Activated CD4-positive, CD25-positive, alpha-beta regulatory T cell treated with anti-CD3 and anti-CD28 coated beads, Interleukin-2, amount 50 U/mL, for 24 hours (primary cell): Measurements from ENCODE around the gene STXBP4.
"Not testable (repeated sequence)": the region's sequence is repeated elsewhere in the genome, so short reads cannot be mapped to it uniquely, and the experiment has no call there.

Experiments used
- ATAC-seq, 2 donors: fragments of 150-1000 bp; cut with Tn5 transposase; one replicate each; pipeline ENCODE4 v1.10.0; 2021; ENCODE audit warnings: mild to moderate bottlenecking in 1 of 2, moderate library complexity in 1 of 2

STXBP4 gene

DNA sequence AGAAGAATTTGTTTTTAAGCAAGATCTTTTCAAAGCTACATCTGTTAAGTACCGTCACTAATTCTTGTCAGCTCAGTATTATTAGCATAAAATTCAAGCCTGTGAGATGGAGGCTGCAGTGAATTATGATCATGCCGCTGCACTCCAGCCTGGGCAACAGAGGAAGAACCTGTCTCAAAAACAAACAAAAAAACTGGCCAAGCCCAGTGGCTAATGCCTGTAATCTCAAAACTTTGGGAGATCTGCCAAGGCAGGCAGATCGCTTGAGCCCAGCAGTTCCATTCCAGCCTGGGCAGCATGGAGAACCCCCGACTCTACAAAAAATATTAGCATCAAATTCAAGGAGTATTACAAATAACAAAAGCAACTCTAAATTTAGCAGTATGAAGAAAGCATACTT lies 88.0 kb downstream of the STXBP4 start:
- ATAC-seq = no peak

DNA sequence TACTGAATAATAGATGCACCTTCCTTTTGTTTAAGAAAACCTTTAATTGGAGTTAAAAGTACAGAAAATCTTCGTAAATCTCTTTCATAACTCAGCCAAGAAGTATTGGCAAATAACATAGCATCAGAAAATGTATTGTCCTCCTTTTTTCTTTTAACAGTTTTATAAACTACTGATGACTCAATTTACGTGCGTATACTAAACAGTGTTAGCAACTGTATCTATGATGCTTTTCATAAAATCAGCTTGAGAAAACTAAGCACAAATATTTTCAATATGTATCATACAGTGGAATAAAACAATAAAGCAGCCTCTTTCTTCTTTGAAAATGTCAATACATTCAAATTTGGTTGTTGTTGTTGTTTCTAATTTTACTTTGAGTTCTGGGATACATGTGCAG lies 88.6 kb downstream of the STXBP4 start:
- no peak for ATAC-seq

DNA sequence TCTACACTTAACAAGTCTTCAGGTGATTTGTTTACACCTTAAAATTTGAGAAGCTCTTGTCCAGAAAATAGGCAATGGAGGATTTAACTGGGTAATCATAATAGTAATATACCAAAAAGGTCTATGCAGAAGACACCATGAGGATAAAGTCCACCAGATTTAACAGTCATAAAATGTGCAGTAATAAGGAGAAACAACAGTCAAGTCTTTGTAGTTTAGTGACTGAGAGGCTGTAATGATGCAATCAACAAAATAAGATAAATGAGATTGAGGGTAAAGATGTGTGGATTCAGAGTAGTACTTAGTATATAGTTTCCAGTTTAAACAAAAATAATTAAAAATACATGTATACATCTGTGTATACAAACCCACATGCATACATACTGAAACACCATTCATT lies 91.2 kb downstream of the STXBP4 start:
- ATAC-seq = no peak

DNA sequence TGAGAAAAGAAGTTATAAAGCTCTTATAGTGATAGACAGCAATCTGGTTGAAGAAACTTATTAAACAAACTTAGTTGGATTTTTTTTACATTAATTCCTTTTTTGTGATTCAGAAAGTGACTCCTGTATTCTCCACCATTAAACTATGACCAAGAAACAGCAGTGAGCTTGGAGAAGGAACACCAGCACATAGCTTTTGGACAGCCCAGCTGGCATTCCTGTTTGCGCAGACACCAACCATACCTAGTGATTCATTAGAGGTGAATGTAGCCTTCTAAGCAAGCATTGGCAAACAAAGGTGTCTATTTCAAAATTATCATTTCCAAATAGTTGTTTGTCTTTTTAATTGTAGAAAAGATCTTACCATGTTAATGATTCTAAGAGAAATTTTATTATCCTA lies 94.4 kb downstream of the STXBP4 start:
- ATAC-seq = no peak

DNA sequence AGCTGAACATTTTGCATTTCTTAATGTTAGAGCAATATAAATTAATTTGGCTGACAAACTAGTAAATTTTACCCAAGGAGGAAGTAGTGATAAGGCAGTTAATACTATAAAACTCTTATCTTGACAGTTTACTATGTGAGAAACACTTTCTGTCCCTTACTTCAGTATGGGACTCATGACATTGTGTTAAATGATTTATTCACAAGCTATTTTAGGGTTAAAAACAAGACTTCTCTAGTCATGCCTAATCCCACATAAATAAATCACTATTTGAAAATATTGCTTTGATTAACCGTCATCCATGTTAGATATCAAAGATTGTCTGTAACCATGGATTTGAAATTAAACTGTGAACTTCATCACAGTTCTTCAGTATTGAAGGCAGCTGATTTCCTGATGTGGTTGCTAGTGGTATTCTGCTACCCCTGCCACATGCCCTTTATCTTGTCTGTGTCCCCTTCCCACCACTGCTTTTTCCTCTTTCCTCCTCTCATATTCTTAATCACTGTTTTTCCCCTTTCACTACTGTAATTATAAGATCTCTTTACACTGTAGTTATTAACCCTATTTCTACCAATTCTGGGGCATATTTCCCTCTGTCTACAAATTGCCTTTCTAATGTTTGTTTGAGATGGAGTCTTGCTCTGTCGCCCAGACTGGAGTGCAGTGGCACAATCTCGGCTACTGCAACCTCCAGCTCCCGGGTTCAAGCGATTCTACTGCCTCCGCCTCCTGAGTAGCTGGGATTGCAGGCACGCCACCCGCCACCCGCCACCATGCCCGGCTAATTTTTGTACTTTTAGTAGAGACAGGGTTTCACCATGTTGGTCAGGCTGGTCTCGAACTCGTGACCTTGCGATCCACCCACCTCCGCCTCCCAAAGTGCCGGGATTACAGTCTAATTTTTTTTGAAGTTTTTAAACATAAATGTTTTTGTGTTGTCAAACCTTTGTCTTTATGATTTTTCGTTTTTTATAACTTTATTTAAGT lies 95.6 kb downstream of the STXBP4 start:
- ATAC-seq = no peak

DNA sequence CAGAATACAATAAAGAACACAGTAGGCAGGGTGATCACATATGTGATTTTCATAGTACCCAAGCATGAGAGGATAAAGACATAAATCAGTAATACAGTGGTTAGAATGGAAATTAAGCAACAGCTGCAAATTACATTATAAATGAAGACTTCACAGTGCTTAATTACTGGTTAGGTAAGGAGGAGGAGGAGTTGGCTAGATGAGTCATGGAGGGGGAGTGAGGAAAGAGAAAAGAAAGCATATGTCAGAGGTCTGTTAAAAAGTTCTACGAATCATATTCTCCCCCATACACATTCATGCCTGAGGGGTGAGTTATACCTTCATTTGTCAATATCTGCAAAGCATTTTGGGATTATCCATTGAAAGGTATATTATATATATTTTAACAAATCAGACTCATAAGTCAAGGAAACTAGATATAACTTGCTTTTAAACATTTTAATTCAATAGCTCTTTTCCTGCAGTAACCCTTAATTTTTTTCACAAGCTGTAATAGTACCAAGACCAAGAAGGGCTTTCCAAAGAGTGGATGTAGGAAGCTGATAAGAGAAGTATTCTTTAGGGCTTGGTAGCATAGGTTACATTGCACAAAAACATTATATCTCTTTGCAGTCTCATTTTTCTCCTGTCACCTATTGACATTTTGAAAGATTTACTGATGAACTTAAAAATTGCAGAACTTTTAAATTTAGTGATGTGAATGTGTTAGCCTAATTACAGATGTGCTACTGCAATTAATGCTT lies 99.3 kb downstream of the STXBP4 start:
- ATAC-seq = peak; percentile 78 to 91

DNA sequence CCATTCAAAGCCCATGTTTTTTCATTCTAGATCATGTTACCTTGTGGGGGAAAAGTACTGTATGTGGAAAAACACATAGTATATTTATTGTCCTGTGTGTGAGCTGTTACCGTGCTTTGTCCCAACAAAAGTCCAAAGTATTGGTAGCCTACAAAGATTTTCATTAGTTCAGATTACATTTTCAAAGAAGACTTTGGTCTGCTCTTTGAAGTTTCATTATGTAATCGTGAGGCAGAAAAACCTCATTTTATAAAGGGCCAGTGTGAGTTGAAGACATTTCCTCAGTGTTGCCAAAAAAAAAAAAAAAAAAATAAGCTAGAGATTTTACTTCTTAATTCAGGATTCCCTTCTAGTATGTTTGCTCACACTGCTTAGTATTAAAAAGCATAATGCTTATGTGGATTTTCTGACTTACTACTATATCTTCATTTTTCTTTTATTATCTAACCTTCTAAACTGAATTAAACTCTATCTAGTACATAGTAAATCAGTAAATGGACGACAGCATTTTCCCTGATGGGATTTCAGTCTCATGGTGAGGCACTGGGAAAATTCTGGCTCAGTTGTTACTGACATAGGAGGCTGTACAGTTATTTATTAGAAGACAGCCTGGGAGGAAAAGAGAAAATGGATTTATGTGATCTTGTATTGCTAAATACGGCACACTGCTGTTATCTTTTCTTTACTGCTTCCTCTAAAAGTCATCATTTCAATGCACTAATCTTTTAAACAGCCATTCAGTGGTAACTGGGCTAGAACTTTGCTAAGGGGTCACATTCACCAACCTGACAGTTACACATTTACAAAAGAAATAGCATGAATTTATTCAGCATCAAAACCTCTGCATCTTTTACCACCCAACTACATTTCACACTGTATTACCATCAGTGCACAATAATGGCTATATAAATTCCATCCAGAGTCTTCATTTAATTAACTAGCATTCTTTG lies 100.6 kb downstream of the STXBP4 start:
- no peak for ATAC-seq

DNA sequence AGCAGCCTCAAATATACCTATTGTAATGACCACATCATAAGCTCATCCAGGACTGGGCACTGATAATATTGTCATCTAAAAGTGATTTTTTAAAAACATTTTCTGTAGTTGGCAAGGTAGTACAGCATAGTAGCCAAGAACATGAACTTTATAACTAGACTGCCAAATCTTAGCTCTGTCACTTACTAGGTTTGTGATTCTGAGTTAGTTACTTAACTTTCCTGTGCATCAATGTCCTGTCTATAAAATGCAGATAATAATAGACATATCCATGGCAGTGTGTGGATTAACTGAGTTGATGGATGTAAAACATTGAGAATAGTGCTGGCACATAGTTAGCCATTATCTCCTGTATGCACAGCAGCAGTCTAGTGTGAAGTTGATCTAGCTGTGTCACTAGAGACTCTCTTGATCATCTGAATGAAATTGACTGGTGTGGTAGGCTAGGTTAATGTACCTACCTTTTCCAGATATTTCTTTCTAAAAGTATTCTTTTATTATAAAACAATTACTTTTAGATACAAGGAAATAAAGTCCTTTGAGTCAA lies 101.5 kb downstream of the STXBP4 start:
- no peak for ATAC-seq

DNA sequence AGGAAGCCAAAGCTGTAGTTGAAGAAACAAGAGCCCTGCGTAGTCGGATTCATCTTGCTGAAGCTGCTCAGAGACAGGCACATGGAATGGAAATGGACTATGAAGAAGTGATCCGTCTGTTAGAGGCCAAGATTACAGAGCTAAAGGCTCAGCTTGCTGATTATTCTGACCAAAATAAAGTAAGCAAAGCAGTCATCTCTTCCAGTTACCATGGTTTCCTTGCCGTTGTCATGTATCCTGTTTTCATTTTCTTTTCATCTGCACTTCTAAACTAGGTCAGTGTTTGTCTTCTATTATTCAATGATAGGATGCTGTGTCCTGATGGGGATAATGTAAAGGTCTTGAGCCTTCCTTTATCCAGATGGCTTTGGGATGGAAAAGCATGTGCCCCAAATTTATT lies 104.3 kb downstream of the STXBP4 start:
- peak; percentile 38 to 77 for ATAC-seq

DNA sequence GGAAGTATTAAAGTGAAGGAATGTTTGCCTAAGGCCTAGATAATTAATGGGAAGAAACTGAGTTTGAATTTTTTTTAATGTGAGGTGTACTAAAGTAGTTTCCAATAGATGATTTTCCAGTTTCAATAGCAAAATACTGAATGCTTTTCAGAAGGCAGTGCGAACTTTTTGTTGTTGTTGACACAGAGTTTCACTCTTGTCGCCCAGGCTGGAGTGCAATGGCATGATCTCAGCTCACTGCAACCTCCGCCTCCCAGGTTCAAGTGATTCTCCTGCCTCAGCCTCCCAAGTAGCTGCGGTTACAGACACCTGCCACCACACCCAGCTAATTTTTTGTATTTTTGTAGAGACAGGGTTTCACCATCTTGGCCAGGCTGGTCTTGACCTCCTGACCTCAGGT lies 104.9 kb downstream of the STXBP4 start:
- not testable (repeated sequence) for ATAC-seq

DNA sequence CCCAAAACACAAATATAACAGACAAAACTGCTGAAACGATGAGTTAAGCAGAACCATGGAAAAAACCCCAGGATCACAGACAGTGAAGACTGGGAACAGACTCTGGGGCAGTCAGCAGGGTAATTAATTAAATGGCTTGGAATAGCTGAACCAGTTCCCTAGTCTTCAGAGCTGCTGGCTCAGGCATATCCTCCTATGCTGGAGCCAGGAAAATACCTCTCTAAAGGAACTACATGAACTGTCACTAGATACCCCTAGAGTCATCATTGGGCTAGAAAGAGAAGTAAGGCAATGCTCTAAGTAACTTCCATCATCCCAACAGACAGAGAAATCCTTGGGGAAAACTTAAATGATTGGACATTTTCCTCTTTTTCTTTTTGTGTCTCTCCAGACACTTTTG lies 113.0 kb downstream of the STXBP4 start:
- no peak for ATAC-seq

DNA sequence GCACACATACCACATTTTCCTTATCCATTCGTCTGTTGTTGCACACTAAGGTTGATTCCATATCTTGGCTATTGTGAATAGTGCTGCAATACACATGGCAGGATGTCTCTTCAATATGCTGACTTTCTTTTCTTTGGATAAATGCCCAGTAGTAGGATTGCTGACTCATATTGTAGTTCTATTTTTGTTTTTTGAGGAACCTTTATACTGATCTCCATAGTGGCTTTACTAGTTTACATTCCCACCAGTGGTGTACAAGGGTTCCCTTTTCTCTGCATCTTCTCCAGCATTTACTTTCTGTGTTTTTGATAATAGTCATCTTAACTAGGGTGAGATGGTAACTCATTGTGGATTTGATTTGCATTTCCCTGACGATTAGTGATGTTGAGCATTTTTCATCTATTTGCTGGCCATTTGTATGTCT lies 118.1 kb downstream of the STXBP4 start:
- no peak for ATAC-seq

DNA sequence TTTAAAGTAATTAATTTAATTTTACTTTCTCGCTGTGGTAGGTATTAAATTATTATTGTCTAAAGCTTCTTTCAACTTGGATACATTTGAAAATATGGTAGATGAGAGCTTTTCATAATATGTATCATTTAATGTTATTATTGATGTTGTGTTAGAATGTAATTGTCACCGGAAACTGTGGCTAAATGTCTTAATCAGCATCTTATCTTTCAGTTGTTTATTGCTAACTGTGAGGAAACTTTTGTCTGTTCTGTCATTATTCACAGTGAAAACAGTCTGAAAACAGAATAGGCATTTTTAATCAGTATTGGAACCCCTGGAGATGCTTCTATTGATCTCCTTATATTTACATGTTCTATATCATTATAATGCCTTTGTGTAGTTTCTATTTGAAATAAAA lies 120.7 kb downstream of the STXBP4 start:
- peak in 1 of 2 donors; percentile 5 for ATAC-seq

DNA sequence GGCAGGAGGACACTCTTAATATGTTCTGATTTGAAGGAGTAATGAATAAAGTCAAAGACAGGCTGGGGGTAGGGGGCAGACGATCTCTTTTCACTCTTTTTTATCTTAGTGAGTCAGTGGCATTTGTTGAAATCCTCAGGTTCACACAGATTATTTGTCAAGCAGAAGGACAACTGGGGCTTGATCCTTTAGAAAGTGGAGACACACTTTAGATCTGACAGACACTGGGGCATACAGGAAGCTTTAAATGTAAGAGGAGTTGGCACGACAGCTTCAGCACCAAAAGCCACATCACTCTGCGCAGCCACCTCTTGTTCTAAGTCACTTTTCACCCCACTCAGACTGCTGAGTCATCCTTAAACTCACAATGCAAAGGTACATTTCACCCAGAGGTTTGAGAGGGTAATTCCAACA lies 121.5 kb downstream of the STXBP4 start:
- ATAC-seq = peak; percentile 93 to 97

DNA sequence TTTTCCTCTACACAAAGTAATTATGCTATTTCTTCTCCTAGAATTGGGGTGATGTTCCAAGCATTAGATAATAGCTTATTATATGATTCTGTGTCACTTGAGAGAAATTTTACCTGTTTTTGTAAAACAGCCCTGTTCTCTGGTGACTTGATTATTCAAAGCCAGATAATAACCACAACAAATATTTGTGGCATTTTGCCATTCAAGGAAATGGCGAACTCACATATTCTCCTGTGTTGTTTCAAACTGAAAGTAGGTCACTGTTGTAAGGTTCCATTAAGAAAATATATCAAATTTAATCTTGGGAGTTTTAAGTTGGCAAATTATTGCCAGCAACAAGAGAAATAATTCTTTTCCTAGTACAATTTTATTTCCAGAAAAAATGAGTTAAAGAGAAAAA lies 124.8 kb downstream of the STXBP4 start:
- no peak for ATAC-seq

DNA sequence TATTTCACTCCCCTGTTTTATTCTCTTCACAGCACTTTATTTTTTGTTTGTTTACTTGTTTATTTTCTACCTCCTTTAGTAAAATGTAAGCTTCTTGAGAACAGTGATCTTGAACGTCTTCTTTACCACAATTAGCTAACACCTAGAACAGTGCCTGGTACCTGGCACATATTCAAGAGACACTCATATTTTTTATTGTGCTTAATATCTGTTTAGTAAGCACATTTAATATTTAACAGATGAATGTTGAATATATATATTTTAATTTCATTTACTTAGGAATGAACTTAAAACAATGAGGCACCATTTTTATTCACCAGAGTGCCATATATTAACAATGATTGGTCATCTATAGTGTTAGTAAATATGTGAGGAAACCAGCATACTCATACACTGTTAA lies 130.2 kb downstream of the STXBP4 start:
- no peak for ATAC-seq

DNA sequence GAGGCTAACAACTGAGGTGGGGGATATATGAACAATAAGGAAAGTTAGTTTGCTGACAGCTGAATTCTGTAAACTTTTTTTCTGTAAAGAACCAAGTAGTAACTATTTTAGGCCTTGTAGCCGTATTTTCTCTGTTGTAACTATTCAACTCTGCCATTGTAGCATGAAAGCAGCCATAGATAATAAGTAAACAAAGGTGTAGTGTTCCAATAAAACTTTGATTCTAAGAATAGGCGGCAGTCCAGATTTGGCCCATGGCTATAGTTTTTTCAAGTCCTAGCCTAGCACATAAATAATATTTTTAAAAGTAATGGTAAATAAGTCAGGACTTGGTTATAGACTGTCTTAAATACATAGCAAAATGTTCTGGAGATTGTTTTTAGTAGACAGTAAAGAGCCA lies 142.0 kb downstream of the STXBP4 start:
- no peak for ATAC-seq

DNA sequence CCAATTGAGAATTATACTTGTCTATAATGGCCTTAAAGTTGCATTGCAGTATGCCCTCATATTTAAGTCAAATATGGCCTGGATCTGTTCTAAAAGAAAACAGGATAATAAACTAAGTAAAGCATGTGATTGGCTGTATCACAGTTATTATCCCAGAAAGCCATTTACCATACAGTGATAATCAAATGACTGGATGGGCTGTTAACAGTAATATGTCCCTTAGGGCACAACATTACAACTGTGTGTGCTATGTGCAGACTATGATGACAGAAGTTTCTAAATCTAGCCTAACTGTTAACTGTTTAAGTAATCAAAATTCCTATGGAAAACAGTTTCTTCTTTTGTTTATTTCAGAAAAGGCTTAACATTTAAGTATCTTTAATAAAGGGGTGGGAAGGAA lies 145.7 kb downstream of the STXBP4 start:
- ATAC-seq = no peak

DNA sequence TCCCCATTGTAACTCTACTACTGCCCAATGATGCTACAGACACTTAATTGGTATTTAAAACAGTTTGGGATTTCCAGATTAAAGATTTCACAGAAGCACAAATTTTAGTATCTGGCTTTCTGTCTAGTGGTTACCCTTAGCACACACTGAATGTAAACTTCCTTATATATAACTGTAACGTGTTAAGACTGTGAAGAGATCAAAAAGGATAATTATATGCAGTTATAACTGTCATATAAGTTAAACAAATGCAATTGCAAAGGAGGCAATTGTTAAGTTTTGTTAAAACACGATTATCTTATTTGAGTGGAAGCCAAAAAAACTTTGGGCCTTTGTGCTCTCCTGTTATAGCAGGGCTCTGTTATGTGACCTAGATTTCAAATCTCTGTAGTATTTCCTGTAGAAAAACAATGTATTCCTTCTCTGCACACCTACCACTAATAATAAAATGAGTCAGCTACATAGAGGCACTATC lies 147.9 kb downstream of the STXBP4 start:
- peak; percentile 38 to 58 for ATAC-seq

DNA sequence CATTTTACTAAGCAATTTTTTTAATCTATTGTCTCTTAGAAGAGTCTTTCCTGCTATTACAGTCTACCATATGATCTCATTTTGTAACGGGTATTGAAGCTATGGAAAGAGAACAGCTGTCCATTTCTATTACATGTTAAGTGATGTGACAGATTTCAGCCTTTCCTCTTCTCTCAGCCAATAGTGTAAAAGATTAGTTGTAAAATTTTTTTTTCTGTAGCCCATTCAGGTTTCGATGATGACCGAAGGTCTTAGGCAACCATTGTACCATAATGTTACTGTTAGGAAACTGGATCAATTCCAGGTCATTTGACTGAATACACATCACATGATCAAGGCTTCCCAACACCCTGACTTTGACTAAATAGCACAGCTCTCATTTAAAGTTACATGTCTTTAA lies 148.6 kb downstream of the STXBP4 start:
- ATAC-seq = no peak

DNA sequence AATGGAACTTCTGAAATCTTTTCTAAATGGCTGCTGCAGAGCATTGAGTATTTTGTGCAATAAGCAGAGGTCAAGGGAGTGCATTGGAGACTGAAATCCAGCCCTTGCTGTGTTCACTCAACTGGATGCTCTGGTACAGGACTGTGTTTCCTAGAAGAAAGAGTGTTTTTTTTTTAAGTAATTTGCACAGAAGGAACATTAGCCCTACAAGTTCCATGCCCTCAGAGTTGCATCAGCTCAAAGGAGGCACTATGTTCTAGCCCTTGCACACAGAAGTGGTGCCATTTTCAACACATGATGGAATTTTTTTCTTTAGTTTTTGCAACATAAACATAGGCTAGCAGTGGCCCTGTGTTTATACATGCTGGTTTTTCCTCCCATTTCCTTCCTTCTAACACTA lies 152.1 kb downstream of the STXBP4 start:
- no peak for ATAC-seq

DNA sequence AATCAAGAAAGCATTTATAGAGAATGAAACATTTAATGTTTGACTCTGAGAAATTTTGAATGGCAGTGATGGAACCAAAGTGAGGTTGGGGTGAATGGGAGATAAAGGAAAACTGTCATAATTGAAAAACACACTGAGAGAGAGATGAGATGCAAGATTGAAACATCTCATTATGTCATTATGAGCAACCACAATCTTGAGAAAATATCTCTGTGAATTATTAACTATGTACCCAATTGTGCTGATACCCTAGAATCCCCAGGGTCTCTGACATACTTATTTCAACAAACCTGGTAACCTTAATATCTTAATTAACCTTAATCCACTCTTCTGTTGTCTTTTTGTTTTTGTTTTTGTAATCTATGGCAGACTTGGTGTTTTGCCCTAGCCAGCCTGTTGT lies 152.7 kb downstream of the STXBP4 start:
- ATAC-seq = no peak
